Transverse colon (tissue), 4 donors: ENCODE results near the gene TMEM11.

ENCODE experiments used
- CTCF ChIP-seq, 5 experiments: fragments of 200-600 bp in 3 of 5; fragments of 450-650 bp in 2 of 5; sonication (generic) in 3 of 5; IDR thresholded peaks; 1 replicate in 2 of 5; 2 replicates in 3 of 5; pipeline ENCODE4 v1.5.1; 2016 to 2017; ENCODE audit warnings: antibody characterized with exemption in 5 of 5, inconsistent platforms in 3 of 5, mild to moderate bottlenecking in 2 of 5, moderate library complexity in 1 of 5
- POLR2A ChIP-seq: fragments of 450-650 bp; IDR thresholded peaks from one replicate; pipeline ENCODE4 v1.6.1; 2016; ENCODE audit warnings: antibody characterized with exemption, mild to moderate bottlenecking, moderate library complexity
- POLR2AphosphoS5 ChIP-seq, 3 donors: sonication (generic); formaldehyde crosslinking; IDR thresholded peaks; one replicate each; pipeline ENCODE4 v1.6.1; 2016; ENCODE audit warnings: antibody characterized with exemption in 3 of 3

GRCh38 chr17:21191698-21192097 lies 22.3 kb downstream of the TMEM11 start:
- TF ChIP-seq POLR2AphosphoS5 (IDR thresholded peaks at IDR 0.05) (no peak), CTCF (IDR thresholded peaks at IDR 0.05) (no peak), POLR2A (no peak)
